GM19452 (cell line): ENCODE data around the gene RAB42.
A peak's percentile ranks its signal among the peaks of the same experiment; 100 is the strongest.
"Not testable (repeated sequence)": the region's sequence is repeated elsewhere in the genome, so short reads cannot be mapped to it uniquely, and the experiment has no call there.

Source experiments
- ATAC-seq: cut with Tn5 transposase; IDR thresholded peaks from one replicate; pipeline ENCODE4 v1.9.1; 2021; ENCODE audit not compliant: unreplicated experiment

The RAB42 gene, protein sequence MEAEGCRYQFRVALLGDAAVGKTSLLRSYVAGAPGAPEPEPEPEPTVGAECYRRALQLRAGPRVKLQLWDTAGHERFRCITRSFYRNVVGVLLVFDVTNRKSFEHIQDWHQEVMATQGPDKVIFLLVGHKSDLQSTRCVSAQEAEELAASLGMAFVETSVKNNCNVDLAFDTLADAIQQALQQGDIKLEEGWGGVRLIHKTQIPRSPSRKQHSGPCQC

GRCh38 chr1:28591708-28592320, at the start of gene RAB42:
RAB42 (plus strand) TSS chr1:28592265; CDS start chr1:28592512, 247 bp downstream.
- ATAC-seq: peak; percentile 33

- no peak for ATAC-seq
Observed at GRCh38 chr1:28545246-28545628, 46.8 kb upstream of the RAB42 start.

- no peak for ATAC-seq
Observed at GRCh38 chr1:28548318-28548717, 43.7 kb upstream of the RAB42 start.

DNA sequence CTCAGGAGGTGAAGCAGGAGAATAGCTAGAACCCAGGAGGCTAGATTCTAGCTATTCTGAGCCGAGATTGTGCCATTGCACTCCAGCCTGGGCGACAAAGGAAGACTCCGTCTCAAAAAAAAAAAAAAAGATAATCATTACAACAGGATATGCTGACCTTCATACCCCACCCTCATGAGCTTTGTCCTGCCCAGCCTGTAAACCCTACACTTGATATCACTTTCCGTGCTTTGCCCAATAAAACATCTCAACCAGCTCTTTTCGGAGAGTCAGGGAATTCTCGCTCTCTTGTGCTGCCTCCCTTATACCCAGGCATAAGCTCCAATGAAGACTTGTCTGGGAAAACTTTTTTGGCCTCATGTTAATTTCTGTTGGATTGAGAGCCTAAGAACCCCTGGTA, 40.7 kb upstream of the RAB42 start:
- no peak for ATAC-seq

GRCh38 chr1:28552758-28553663, 39.1 kb upstream of the RAB42 start, which contains the start of gene TRNAU1AP:
TRNAU1AP (plus strand) TSS chr1:28553085; CDS start chr1:28553111, 26 bp downstream.
- peak; percentile 95 for ATAC-seq

DNA sequence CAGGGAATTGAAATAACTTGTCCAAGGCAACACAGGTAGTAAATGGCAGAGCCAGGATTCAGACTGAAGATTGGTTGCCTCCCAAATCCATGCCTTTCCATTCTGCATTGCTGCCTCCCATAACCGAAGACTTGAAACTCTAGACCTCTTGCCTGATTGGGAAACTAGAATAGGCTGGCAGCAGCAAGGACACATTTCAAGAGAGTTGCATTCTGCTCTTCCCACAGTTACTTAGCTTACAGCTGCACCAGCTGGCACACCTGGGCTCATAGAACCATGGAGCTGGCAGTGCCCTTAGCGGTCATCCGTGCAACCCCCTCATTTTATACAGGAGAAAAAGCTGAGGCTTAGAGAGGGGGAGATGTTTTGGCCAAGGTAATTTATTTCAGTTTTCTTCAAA, 31.2 kb upstream of the RAB42 start:
- ATAC-seq: no peak

- no peak for ATAC-seq
Observed at GRCh38 chr1:28564310-28564709, 27.8 kb upstream of the RAB42 start.

- ATAC-seq: no peak
Observed at GRCh38 chr1:28565040-28565439, 27.0 kb upstream of the RAB42 start.

DNA sequence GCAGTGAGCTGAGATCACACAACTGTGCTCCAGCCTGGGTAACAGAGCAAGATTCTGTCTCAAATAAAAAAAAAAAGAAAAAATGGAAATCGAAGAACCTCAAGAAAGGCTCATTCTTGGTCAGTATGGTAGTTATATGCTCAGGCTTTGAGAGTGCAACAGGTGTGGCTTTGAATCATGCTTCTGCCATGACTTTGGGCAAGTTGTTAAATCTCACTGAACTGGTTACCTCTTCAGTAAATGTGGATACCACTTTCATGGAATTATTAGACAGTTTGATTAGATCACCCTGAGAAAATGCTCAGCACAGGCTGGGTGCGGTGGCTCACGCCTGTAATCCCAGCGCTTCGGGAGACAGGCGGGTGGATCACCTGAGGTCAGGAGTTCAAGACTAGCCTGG, 26.3 kb upstream of the RAB42 start:
- ATAC-seq: no peak

- ATAC-seq: no peak
Observed at GRCh38 chr1:28566931-28567330, 25.1 kb upstream of the RAB42 start.

- ATAC-seq: no peak
Observed at GRCh38 chr1:28571911-28572310, 20.2 kb upstream of the RAB42 start.

DNA sequence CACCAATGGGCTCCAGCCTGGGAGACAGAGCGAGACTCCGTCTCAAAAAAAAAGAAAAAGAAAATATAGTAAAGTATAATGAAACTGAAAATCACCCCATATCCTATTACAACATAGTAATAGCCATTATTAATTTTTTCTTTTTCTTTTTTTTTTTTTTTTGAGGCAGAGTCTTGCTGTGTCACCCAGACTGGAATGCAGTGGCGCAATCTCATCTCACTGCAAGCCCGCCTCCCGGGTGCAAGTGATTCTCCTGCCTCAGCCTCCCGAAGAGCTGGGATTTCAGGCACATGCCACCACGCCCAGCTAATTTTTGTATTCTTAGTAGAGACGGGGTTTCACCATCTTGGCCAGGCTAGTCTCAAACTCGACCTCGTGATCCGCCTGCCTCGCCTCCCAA, 19.2 kb upstream of the RAB42 start:
- not testable (repeated sequence) for ATAC-seq

- ATAC-seq: no peak
Observed at GRCh38 chr1:28573564-28573963, 18.5 kb upstream of the RAB42 start.

- no peak for ATAC-seq
Observed at GRCh38 chr1:28577052-28577678, 14.9 kb upstream of the RAB42 start.

DNA sequence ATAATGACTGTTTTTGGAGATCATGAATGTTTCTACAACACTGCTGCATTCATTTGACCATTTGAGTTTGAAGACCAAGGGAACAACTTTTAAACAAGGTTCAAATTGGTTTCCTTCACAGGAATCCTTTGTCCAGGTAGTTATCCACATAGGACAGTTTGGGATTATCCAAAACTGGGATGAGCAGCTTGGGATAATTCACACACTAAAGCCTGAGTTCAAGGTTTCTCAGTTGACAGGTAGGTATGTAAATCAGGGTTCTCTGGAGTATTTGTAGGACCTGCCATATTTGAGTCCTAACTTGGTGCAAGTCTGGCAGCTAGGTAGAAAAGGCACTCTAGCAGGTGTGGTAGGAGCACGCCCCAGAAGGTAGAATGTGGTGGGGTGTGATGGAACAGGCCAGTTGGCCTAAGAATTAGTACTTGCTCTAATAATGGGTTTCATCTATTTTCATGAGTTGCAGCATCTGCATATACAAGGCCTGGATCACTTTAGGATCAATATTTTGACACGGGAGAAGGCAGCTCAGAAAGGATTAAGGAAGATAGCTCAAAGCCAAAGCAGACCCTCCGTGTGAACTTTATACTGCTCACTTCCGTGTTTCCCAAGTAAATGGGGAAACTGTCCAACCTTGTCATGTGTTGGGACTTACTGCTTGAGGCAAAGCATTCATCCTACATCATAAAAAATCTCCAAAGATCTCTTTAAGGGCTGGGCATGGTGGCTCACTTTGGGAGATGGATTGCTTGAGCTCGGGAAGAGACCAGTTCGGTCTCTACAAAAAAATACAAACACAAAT, 14.1 kb upstream of the RAB42 start:
- ATAC-seq: no peak

GRCh38 chr1:28578696-28579218, 13.3 kb upstream of the RAB42 start:
- ATAC-seq: no peak

DNA sequence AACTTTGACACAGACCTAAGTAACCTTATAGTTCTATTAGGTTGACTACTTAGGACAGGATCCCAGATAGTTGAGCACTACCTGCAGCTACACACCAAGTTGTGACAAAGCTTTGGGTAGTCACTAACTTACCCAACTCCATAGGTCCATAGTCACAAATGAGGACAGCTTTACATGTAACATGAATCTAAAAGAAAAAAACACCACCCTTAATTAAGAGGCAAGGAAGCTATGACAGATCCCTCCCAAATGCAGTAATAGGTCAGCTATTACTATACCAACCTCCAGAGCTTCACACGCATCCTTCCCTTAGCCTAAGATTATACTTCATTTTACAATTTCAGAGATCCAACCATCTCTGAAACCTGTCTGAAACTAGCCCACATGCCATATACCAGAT, 12.7 kb upstream of the RAB42 start:
- no peak for ATAC-seq

- ATAC-seq: peak; percentile 21
Observed at GRCh38 chr1:28580722-28581530, 11.1 kb upstream of the RAB42 start.

DNA sequence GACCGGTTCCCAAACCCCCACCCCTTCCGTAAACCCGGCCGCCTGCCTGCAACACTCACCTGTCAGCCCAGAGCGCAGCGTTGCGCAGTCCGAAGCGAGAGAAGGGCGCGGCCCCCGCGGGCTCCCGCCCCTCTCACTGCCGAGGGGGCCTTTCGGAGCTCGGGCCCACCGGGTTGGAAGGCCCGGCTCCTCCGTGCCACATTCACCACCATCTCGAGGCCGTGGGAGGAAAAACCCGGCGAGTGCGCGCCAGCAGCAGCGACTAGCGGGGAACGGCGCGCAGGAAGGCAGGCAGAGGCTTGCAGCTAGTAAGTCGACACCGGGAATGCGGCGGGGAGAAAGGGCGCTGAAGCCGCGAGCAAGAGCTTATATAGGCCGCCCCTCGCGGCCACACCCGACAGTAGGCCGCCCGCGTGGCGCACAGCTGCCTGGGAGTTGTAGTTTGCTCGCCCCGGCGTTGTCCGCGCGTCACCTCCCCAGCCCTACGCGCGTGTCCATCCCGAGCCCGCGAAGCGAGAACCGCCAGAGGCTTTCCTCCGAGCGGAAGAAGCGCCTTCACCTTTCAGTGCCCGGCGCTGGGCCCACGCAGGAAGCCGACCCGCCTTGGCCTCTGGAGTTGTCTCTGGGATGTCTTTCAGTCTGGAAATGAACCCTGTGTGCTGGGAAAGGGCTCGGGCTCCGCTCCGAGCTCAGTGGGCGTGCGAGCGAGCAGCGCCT, 10.4 kb upstream of the RAB42 start:
- ATAC-seq: peak; percentile 78
